HG03575 (cell line): ENCODE results near the gene NUBPL.
"Not testable (repeated sequence)": the region's sequence is repeated elsewhere in the genome, so short reads cannot be mapped to it uniquely, and the experiment has no call there.

ENCODE experiments used
- ATAC-seq: cut with Tn5 transposase; IDR thresholded peaks from one replicate; pipeline ENCODE4 v1.9.1; 2021; ENCODE audit not compliant: unreplicated experiment, insufficient number of reproducible peaks, low FRiP score; ENCODE audit errors: extremely low read depth

Gene NUBPL

DNA sequence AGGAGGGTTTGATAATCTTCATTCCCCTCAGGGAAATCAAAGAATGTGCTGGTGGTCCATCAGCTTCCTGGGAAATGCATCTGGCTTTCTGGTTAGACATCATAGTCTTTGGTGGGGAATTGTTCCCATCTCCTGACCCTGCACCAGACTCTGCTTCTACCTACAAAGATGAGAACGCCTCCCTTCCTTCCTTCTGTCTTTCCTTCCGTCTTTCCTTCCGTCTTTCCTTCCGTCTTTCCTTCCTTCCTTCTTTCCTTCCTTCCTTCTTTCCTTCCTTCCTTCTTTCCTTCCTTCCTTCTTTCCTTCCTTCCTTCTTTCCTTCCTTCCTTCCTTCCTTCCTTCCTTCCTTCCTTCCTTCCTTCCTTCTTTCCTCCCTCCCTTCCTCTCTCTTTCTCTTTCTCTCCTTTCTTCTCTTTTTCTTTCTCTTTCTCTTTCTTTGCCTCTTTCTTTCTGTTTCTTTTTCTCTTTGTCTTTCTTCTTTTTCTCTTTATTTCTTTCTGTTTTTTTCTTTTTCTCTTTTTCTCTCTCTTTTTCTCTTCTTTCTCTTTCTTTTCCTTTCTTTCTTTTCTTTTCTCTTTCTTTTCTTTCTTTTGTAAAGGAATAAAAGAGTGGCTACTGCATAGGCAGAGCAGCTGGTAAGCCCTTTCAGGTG, 326.9 kb downstream of the NUBPL start:
- ATAC-seq = no peak

- no peak for ATAC-seq
Observed at GRCh38 chr14:31889297-31889696, 328.1 kb downstream of the NUBPL start.

DNA sequence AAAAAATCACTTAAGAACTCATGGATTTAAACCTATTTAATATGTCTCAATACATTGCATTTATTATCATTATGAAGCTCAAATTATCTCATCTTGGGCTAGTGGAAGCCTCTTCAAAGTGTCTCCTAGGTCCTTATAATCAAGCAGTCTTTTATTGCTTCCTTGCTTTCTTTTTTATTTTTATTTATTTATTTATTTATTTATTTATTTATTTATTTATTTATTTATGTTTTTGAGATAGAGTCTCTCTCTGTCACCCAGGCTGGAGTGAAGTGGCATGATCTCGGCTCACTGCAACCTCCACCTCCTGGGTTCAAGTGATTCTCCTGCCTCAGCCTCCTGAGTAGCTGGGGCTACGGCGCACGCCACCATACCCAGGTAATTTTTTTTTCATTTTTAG, 329.0 kb downstream of the NUBPL start:
- ATAC-seq = not testable (repeated sequence)

DNA sequence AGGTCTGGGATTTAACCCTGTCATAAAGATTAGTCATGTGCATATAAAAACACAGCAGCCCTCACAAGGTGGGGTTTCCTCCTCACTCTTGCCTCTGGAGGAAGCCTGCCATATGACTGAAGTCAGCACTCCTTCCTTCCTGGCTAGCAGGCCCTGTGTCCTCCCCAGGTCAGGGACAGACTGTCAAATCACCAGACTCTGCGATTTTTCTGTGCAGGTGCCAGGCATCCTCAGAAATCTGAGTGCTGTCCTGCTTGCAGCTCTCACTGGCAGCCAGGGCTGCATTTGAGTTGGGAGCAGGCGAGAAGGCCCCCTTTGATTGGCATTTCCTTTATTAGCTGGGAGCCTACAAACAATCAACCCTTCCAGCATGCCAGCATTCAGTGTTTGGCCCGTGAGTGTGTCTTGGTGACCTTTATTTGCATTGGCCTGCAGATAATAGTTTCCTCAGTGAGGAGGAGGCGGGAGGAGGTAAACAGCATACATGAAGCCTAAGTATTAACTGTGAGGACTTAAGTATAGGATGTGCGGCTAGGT, 332.1 kb downstream of the NUBPL start:
- no peak for ATAC-seq

DNA sequence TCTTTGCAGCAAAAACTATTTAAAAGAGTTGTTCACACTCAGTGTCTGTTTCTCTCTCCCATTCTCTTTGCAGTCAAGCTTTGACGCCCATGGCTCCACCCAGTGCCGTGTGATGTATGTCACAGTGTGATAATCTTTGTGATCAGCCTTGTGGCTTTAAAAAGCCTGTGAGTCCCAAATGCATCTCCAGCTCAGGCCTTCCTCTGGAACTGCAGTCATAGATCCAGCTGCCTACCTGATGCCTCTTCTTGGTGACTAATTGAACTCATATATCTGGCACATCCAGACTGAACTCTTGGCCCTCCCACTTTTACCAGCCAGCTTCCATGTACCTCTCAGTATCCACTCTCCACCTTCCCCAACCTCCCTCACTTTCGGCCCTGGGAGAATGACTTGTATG, 333.1 kb downstream of the NUBPL start:
- no peak for ATAC-seq

GRCh38 chr14:31895206-31895605, 334.0 kb downstream of the NUBPL start:
- ATAC-seq = no peak

DNA sequence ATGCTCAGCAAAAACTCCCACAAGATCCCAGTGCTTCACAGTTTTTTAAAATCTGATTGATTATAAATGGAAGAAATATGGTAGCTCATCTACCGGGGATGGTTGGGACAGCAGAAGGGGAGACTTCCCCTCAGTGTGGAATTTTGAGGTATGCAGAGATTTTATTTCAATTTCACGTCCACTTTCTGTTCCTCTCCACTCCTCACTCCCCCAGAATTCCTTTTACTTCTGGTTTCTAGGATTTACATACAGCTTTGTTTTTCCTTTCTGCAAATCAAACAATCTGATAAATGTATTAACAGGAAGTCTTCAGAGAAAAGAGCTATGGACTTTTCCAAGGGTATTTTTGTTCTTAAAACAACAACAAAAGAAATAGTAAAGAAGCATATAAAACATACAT, 334.4 kb downstream of the NUBPL start:
- no peak for ATAC-seq

- ATAC-seq = no peak
Observed at GRCh38 chr14:31897581-31898186, 336.5 kb downstream of the NUBPL start.

DNA sequence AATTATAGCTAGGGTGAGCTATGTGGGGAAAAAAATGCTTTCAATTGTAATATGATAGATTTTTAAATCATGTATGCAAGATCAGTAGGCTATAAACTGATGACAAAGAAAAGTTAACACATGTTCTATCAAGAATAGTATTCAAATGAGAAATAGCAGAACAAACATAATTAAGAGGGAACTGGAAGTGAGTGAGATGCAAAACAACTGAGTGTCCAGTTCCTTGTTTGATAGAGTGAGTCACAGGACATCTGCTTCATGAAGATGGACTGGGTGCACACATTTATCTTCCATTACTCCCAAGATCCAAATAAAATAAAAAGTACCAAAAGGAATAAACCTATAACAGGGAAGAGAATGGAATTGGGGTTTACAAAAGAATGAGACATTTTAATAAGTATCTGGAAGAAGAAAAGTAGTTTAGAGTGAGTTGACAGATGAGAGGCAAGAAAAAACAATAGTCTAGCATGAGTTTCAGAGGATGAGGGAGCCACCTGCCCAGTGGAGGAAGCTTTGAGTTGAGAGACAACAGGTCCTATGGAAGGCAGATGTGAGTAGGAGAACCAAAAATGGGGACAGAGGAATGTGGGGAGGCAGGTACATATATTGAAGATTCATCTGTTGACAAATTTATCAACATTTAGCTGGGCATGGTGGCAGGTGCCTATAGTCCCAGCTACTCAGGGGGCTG, 337.8 kb downstream of the NUBPL start:
- no peak for ATAC-seq

- ATAC-seq = no peak
Observed at GRCh38 chr14:31902002-31902401, 340.8 kb downstream of the NUBPL start.

DNA sequence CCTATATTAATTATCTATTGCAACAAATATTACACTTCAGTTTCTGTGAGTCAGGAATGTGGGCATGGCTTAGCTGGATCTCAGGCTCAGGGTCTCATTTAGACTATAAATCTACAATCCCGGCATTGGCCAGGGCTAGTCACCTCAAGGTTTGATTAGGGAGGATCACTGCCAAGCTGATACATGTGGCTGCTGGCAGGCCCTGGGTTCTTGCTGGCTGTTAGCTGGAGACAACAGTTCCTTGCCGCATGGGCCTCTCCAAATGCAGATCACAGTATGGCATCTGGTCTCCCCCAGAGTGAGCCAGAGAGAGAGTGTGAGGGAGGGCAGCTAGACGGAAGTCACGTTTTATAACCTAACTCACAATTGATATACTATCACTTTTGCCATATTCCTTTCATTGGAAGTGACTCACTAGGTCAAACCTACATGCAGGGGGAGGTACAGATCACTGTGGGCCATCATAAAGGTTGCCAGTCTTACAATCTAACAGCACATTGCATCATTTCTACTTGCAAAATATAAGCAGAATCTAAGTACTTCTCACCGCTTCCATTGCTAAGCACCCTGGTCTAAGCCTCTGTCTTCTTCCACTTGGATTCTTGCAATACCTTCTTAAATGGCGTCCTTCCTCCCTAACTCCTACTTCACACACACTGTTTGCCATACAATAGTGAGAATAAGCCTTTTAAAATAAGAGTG, 341.9 kb downstream of the NUBPL start:
- no peak for ATAC-seq

DNA sequence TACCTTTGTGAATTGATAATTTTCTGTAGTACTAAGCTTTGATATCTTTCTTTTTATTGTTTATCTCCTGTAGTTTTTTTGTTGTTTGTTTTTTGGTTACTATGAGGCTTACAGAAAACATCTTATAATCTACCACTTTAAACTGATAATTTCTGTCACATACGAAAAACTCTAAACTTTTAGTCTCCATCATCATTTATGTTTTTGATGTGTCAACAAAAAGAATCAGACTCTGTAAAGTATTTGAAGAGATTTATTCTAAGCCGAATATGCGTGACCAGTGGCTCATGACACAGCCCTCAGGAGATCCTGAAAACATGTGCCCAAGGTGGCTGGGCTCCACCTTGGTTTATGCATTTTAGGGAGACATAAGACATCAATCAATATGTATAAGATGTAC, 348.8 kb downstream of the NUBPL start:
- no peak for ATAC-seq
